Islet precursor cell (in vitro differentiated cells): ENCODE results near the gene PRODH2.

ENCODE experiments used
- DNase-seq: peaks from one replicate; pipeline ENCODE4 v3.0.0-alpha.2; 2018

The PRODH2 gene

GRCh38 chr19:35812220-35813042, at the start of gene PRODH2:
PRODH2 (minus strand) TSS chr19:35812845; CDS start chr19:35812805, 40 bp downstream.
- DNase-seq, result no peak

DNA sequence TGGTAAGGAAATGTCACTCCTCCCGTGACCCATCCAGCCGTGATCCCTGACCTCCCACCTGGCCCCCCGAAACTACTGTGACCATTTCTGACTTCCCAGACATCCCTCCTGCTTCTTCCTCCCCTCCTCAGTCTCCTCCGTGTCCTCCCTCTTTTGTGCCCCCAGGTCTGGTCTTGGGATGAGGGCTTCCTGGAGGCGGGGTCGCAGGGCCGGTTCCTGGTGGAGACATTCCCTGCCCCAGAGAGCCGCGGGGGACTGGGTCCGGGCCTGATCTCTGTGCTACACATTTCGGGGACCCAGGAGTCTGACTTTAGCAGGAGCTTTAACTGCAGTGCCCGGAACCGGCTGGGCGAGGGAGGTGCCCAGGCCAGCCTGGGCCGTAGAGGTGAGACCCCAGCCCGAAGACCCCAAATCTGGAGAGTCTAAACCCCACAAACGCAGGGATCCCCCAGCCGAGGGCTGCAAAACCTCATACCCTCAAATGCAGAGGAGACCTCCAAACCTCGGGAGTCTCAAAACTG, 49.1 kb upstream of the PRODH2 start:
- DNase-seq, result no peak

DNA sequence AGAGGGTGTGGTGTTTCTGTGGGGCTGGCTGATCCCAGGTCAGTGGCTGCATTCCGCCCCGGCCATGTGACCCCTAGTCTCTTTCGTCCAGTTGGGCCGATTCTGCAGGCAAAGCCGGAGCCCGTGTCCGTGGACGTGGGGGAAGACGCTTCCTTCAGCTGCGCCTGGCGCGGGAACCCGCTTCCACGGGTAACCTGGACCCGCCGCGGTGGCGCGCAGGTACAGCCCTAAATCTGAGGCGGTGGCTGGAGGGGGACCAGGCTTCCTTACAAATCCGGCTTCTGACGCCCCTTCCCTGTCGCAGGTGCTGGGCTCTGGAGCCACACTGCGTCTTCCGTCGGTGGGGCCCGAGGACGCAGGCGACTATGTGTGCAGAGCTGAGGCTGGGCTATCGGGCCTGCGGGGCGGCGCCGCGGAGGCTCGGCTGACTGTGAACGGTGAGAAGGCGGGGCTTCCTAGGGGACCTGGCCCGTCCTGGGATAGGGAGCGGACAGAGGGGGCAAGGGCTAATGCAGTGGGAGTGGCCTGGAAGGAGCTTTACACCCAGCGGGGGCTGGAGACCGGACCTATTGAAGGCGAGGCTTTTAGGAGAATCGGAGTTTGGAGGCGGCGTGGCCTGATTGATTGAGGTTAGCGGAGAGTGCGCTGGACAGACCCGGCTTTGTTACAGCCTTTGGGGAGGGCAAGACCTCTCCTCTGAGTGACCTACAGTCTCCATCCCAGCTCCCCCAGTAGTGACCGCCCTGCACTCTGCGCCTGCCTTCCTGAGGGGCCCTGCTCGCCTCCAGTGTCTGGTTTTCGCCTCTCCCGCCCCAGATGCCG, 48.4 kb upstream of the PRODH2 start:
- DNase-seq, result peak; percentile 97

GRCh38 chr19:35860436-35860817, 47.8 kb upstream of the PRODH2 start:
- DNase-seq, result peak; percentile 66

- DNase-seq, result no peak
Observed at GRCh38 chr19:35859414-35859813, 46.8 kb upstream of the PRODH2 start.

DNA sequence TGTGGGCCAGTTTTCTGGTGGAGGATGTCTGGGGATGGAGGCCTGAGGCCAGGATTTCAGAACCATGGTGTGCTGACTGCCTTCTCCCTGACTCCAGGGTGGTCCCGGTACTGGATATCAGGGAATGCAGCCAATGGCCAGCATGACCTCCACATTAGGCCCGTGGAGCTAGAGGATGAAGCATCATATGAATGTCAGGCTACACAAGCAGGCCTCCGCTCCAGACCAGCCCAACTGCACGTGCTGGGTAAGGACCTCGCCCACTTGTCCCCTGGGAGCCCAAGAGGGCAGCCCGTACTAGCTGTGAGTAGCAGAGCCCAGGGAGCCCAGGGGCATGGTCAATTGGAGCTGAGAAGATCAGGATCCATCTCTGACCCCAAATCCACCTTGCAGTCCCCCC, 45.7 kb upstream of the PRODH2 start:
- no peak for DNase-seq

- peak; percentile 70 for DNase-seq
Observed at GRCh38 chr19:35856546-35857149, 44.0 kb upstream of the PRODH2 start, which contains the start of gene KIRREL2. KIRREL2 (plus strand) TSS chr19:35856911; CDS start chr19:35857120, 209 bp downstream.

DNA sequence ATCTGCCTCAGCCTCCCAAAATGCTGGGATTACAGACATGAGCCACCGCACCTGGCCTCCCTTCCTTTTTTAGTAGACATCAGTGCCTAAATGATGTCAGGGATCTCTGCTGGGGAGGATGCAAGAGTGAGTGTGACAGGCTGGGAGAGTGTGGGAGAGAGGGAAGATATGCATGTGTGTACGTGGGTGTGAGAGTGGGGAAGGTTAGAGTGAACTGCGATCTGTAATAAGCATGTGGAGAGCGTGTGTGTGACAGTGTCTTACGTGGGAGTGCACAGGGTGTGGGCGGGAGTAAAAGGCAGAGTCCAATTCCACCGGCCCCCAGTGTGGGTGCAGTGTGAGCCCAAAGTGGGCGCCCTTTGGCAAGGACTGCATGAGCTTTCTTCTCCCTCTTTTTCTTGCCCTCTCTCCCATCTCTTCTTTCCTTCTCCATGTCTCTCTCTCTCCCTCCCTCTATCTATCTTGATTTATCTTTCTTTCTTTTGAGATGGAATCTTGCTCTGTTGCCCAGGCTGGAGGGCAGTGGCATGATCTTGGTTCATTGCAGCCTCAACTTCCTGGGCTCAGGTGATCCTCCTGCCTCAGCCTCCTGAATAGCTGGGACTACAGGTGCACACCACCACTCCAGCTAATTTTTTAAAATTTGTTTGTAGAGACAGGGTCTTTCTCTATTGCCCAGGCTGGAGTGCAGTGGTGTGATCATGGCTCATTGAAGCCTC, 40.6 kb upstream of the PRODH2 start:
- no peak for DNase-seq

DNA sequence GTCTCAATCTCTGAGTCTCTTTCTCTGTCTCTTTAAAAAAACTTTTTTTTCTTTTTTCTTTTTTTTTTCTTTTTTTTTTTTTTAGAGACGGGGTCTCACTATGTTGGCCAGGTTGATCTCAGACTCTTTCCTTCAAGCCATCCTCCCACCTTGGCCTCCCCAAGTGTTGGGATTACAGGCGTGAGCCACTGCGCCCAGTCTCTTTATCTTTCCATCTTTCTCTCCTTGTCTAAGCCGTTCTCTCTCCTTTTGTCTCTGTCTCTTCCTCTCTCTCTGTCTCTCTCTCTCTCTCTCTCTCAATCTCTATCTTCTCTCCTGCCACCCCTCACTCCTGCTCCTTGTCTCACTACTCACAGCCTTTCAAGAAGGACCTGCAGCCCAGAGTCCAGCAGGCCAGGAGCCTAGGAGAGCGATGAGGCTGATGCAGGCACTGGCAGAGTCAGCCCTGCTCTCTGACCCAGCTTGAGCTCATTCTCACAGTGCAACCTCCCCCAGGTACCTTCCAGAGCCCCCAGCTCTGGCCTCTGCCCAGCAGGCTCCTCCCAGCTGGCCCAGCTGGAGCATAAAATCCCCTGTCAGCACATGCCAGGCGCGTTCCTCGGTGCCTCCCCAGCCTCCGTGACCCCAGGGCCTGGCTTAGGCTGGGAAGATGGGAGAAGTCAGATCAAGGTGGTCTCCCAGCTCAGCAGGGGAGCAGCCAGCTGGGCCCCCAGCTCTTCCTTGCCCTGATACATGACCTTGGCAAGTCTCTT, 39.6 kb upstream of the PRODH2 start, which contains the start of gene NPHS1:
Gene NPHS1 (minus strand): TSS at position 476 of the 752 bp plus-strand sequence. CDS start 667 bp downstream, outside the sequence.
- no peak for DNase-seq

GRCh38 chr19:35851213-35852028, 38.8 kb upstream of the PRODH2 start:
- no peak for DNase-seq

- no peak for DNase-seq
Observed at GRCh38 chr19:35848919-35849505, 36.4 kb upstream of the PRODH2 start.

GRCh38 chr19:35848486-35848885, 35.8 kb upstream of the PRODH2 start:
- no peak for DNase-seq

DNA sequence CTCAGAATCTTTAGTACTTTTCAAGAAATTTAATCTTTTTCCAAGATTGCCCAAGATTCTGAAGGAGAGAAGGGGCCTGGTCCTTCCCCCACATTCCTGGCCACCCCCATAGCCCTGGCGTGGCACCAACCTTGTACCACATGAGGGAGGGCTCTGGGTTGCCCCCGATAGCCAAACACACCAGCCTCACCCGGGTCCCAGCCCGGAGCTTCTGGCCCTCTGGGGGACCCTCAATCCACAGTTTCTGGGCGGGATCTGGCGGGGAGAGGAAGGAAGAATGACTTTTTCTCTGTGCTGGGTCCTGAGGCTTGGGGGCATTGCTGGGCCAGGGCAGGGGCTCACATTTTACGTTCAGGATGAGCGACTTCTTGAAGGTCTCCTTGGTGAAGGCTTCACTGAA, 35.3 kb upstream of the PRODH2 start:
- no peak for DNase-seq

DNA sequence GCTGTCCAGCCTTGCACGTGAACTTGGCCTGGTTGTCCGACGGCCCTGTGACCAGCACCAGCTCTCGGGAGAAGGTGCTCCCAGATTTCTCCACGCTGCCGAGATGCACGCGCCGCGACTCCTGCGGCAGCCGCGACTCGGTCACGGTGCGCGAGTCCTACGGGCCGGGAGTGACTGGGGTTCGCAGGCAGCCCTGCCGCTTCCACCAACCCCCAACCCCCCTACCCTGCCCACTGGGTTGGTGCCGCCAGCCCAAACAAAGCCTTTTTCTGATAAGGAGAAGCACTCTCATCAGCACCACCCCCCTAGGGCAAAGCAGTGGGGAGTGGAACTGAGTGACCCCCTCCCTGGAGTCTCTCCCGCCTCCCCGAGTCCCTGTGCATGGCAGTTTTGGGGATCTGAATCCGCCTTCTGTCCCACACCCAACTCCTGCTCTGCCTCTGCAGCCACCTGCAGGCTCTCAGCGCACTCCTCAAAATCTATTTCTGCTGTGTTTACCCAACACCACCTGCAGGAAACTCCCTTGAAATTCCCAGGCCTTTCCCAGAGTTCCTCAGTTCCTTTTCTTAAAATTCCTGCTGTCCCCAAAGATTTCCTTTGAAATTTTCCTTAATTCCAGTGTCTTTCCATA, 33.5 kb upstream of the PRODH2 start:
- DNase-seq, result no peak

GRCh38 chr19:35845215-35846037, 32.8 kb upstream of the PRODH2 start:
- peak; percentile 68 for DNase-seq

DNA sequence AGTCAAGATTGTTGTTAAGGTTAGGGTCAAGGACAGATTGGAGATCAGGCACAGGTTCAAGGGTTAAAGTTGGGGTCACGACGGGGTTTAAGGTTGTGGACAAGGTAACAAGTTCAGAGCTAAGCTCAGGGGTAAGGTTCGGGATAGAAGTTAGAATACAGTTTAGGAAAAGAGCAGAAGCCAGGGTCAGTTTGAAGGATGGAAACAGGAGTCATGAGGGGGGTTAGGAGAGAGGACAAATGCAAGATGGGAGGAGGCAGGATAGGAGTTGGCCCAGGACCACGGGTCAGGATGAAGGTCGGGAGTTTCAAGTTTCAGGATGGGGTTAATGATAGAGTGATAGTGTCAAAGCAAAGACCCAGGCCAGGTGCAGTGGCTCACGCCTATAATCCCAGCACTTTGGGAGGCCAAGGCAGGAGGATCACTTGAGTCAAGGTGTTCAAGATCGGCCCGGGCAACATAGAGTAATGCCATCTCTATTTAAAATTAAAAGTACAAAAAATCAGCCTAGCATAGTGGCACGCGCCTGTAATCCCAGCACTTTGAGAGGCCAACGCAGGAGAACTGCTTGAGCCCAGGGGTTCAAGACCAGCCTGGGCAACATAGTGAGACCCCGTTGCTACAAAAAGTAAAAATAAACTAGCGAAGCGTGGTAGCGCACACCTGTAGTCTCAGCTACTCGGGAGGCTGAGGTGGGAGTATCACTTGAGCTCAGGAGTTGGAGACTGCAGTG, 32.0 kb upstream of the PRODH2 start:
- DNase-seq, result no peak

DNA sequence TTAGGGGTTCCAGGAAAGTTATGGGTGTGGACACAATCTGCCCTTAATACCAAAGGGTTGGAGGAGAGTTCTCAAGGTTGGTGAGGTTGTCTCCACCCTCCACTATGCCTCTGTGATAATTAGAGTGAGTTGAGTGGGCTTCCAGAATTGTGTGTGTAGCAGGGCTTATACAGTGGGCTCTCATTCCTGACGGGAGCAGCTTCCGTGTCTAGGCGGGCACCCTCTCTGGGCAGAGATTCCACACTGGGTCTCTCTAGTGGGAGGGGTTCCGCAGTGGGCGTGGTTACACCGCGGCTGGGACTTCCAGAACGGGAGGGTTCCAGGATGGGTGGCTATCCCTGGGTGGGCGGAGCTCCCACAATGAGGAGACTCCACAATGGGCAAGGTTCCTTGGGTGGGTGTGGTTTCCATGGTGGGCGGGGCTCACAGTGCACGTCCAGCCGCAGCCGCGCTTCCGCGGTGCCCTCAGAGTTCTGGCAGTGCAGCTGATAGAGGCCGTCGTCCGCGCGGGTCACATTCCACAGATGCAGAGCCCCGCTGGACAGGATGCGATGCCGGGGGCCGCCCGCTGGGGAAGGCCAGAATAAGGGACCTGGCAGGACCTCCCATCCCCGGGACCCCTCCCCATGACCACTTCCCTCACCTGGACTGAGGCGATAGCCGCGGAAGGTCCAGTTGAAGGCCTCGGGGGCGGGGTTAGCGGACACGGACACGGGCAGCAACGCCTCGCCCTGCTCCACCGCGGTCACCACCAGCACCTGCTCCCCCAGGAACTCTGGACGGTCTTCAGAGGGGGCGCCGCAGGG, 31.2 kb upstream of the PRODH2 start:
- DNase-seq, result peak; percentile 86
